Thyroid gland (tissue), 4 donors: Measurements from ENCODE around the gene TMEM202.

Experiments
- POLR2A ChIP-seq, 2 donors: fragments of 450-650 bp; IDR thresholded peaks; one replicate each; pipeline ENCODE4 v1.6.1; 2017; ENCODE audit warnings: antibody characterized with exemption in 2 of 2, mild to moderate bottlenecking in 2 of 2, moderate library complexity in 1 of 2
- TF ChIP-seq, protein P1 (sequence below), 6 experiments: fragments of 200-600 bp in 3 of 6; fragments of 450-650 bp in 3 of 6; sonication (generic) in 3 of 6; IDR thresholded peaks; one replicate each; pipeline ENCODE4 v1.5.1; 2016 to 2019; ENCODE audit warnings: antibody characterized with exemption in 6 of 6, mild to moderate bottlenecking in 2 of 6, inconsistent platforms in 1 of 6, moderate library complexity in 1 of 6

DNA sequence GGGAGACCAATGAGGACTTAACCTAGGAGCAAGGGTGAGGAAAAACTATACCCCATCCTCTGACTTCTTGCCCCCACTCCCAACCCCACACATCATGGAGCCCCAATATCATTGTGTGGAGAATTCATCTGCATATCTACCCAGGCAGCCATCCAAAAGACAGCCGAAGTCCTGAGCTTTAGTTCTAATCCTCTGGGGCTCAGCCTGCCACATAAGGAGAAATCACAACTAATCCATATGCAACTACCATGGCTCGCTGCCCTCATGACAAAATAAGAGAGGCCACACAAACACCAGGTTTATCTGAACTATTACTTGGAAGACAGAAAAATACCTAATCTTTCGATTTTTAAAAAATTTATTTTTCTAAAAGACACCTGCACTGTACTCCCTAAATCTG is 40.0 kb upstream of the TMEM202 start:
- TF ChIP-seq, protein P1, sequence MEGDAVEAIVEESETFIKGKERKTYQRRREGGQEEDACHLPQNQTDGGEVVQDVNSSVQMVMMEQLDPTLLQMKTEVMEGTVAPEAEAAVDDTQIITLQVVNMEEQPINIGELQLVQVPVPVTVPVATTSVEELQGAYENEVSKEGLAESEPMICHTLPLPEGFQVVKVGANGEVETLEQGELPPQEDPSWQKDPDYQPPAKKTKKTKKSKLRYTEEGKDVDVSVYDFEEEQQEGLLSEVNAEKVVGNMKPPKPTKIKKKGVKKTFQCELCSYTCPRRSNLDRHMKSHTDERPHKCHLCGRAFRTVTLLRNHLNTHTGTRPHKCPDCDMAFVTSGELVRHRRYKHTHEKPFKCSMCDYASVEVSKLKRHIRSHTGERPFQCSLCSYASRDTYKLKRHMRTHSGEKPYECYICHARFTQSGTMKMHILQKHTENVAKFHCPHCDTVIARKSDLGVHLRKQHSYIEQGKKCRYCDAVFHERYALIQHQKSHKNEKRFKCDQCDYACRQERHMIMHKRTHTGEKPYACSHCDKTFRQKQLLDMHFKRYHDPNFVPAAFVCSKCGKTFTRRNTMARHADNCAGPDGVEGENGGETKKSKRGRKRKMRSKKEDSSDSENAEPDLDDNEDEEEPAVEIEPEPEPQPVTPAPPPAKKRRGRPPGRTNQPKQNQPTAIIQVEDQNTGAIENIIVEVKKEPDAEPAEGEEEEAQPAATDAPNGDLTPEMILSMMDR (IDR thresholded peaks at IDR 0.05) = no peak
- no peak for TF ChIP-seq POLR2A (IDR thresholded peaks at IDR 0.05)
